K562 (cell line): ENCODE measurements around the gene RECK. TPM values are rescaled to one million over a fixed set of nuclear protein-coding genes. Genes with fewer than 3 reads are reported as not detected.

Experiments
- ATAC-seq: fragments of 200-7000 bp; cut with Tn5 transposase; 3 replicates; pipeline ENCODE4 v1.9.1; 2020; ENCODE audit warnings: moderate library complexity
- BruUV-seq: library from RNA; stranded (reverse); fragments of 400-500 nt; replicated peaks from 2 replicates; lab custom pipeline; 2021; lab: Mats Ljungman, UMichigan
- CTCF ChIA-PET: fragments of 300-600 bp; formaldehyde crosslinking; extraction: SDS; loops from one replicate; lab custom pipeline; 2021; ENCODE audit warnings: low intra/inter-chr PET ratio; lab: Yijun Ruan, JAX
- POLR2A ChIA-PET: fragments of 300-600, 350-650 bp; sonication (Branson Sonifier 250); formaldehyde crosslinking; extraction: SDS; loops from one replicate; lab custom pipeline; 2021; ENCODE audit warnings: antibody characterized with exemption, inconsistent platforms; lab: Yijun Ruan, JAX
- DNase-seq, 4 experiments: peaks; one replicate each; pipeline versions ENCODE4 v3.0.0 to v3.0.0-alpha.2; 2011 to 2018; ENCODE audit warnings: low spot score in 3 of 4, mixed read lengths in 3 of 4; ENCODE audit errors: extremely low read depth in 1 of 4
- FAIRE-seq: peaks from 2 replicates; lab custom pipeline; 2011; peaks lifted over from hg19 to GRCh38; lab: Jason Lieb, UNC
- H2AFZ ChIP-seq: 2 replicates; pipeline ENCODE4 v1.6.0; 2011; ENCODE audit warnings: low read depth, low read length, control low read depth, inconsistent platforms
- H3K27ac ChIP-seq: fragments of 200-600 bp; 3 replicates; pipeline ENCODE4 v1.8.0; 2011; ENCODE audit warnings: low read depth, mild to moderate bottlenecking, control low read depth, inconsistent platforms, low read length, moderate library complexity, mixed read lengths; ENCODE audit errors: extremely low read depth
- H3K27me3 ChIP-seq, 2 experiments: fragments of 300-600 bp in 1 of 2; 2 replicates in 1 of 2; 3 replicates in 1 of 2; pipeline versions ENCODE4 v1.6.0 to v1.8.0; 2011; ENCODE audit warnings: inconsistent platforms in 2 of 2, low read length in 2 of 2, mild to moderate bottlenecking in 1 of 2, mixed read lengths in 1 of 2, moderate library complexity in 1 of 2; ENCODE audit not compliant: control insufficient read depth in 2 of 2, insufficient read depth in 2 of 2
- H3K36me3 ChIP-seq: fragments of 300-600 bp; 3 replicates; pipeline ENCODE4 v1.8.0; 2011; ENCODE audit warnings: mild to moderate bottlenecking, low read length, inconsistent platforms; ENCODE audit not compliant: control insufficient read depth, insufficient read depth
- H3K4me1 ChIP-seq, 2 experiments: fragments of 200-600 bp in 1 of 2; replicated peaks in 1 of 2; 2 replicates in 1 of 2; 3 replicates in 1 of 2; pipeline versions ENCODE4 v1.5.1 to v1.8.0; 2011; ENCODE audit warnings: inconsistent platforms in 2 of 2, low read length in 2 of 2, mild to moderate bottlenecking in 1 of 2, mixed read lengths in 1 of 2, moderate library complexity in 1 of 2; ENCODE audit not compliant: control insufficient read depth in 2 of 2, insufficient read depth in 2 of 2
- H3K4me2 ChIP-seq: 2 replicates; pipeline ENCODE4 v1.6.1; 2011; ENCODE audit warnings: low read length, control low read depth, inconsistent platforms, mixed read lengths; ENCODE audit not compliant: insufficient read depth
- H3K4me3 ChIP-seq: fragments of 200-600 bp; sonication (generic), shearing (Covaris generic); 2 replicates; pipeline ENCODE4 v1.5.1; 2016; ENCODE audit warnings: control low read depth, inconsistent platforms
- H3K79me2 ChIP-seq: fragments of 200-600 bp; 3 replicates; pipeline ENCODE4 v1.8.0; 2011; ENCODE audit warnings: low read length, inconsistent platforms; ENCODE audit not compliant: control insufficient read depth, insufficient read depth
- H3K9ac ChIP-seq, 2 experiments: 2 replicates each; pipeline versions ENCODE4 v1.6.0 to v1.6.1; 2011; ENCODE audit warnings: low read depth in 2 of 2, low read length in 2 of 2, control low read depth in 1 of 2, inconsistent platforms in 1 of 2, mild to moderate bottlenecking in 1 of 2, mixed read lengths in 1 of 2; ENCODE audit not compliant: insufficient read depth in 1 of 2
- H3K9me1 ChIP-seq: one replicate; pipeline ENCODE4 v1.6.0; 2011; ENCODE audit warnings: inconsistent platforms, mild to moderate bottlenecking, low read length, moderate library complexity; ENCODE audit not compliant: control insufficient read depth, insufficient read depth
- H3K9me3 ChIP-seq: replicated peaks from 2 replicates; pipeline ENCODE4 v1.5.1; 2011; ENCODE audit warnings: low read depth, low read length, inconsistent platforms; ENCODE audit not compliant: control insufficient read depth, insufficient read depth
- H4K20me1 ChIP-seq: replicated peaks from 2 replicates; pipeline ENCODE4 v1.6.1; 2011; ENCODE audit warnings: low read length, inconsistent platforms, mixed read lengths; ENCODE audit not compliant: control insufficient read depth, insufficient read depth
- ADNP ChIP-seq: fragments of 200-800 bp; sonication (Bioruptor generic); IDR thresholded peaks from 2 replicates; pipeline ENCODE4 v1.6.1; 2016; ENCODE audit warnings: missing genetic modification characterization, missing compliant biosample characterization
- ATF7 ChIP-seq: fragments of 450-650 bp; IDR thresholded peaks from 2 replicates; pipeline ENCODE4 v1.7.1; 2014; ENCODE audit warnings: mild to moderate bottlenecking, moderate library complexity
- EGR1 ChIP-seq: fragments of 450-650 bp; conservative IDR thresholded peaks from 2 replicates; pipeline ENCODE4 v1.6.1; 2017; ENCODE audit warnings: mild to moderate bottlenecking
- HNRNPL ChIP-seq: fragments of 200-400 bp; formaldehyde crosslinking; IDR thresholded peaks from 2 replicates; pipeline ENCODE4 v1.6.1; 2017; ENCODE audit warnings: low read depth, mild to moderate bottlenecking, low read length
- MCM7 ChIP-seq, 2 experiments: fragments of 450-650 bp; IDR thresholded peaks; 2 replicates each; pipeline ENCODE4 v1.6.1; 2016 to 2018
- MTA1 ChIP-seq: fragments of 450-650 bp; IDR thresholded peaks from 2 replicates; pipeline ENCODE4 v1.6.1; 2017; ENCODE audit warnings: borderline replicate concordance
- MYBL2 ChIP-seq, 2 experiments: fragments of 450-650 bp in 1 of 2; sonication (generic) in 1 of 2; formaldehyde crosslinking in 1 of 2; IDR thresholded peaks; 2 replicates each; pipeline versions ENCODE4 v1.6.1 to v1.8.1; 2017 to 2022; ENCODE audit warnings: borderline replicate concordance in 1 of 2, inconsistent platforms in 1 of 2, low read depth in 1 of 2, mild to moderate bottlenecking in 1 of 2, missing genetic modification reagents in 1 of 2, moderate library complexity in 1 of 2
- NEUROD1 ChIP-seq: fragments of 150-350 bp; IDR thresholded peaks from 2 replicates; pipeline ENCODE4 v1.6.1; 2014; ENCODE audit warnings: borderline replicate concordance, low read length, low read depth; ENCODE audit not compliant: partially characterized antibody
- NFRKB ChIP-seq: fragments of 450-650 bp; IDR thresholded peaks from 2 replicates; pipeline ENCODE4 v1.6.1; 2016; ENCODE audit warnings: low read depth
- RHOXF2B ChIP-seq: fragments of 250-450 bp; sonication (Bioruptor Pico); conservative IDR thresholded peaks from 2 replicates; pipeline ENCODE4 v1.5.1; 2021
- SMARCB1 ChIP-seq: IDR thresholded peaks from 2 replicates; pipeline ENCODE4 v1.6.1; 2011; ENCODE audit warnings: improper control_type of control experiment, low read depth; ENCODE audit not compliant: insufficient read length
- TSHZ1 ChIP-seq: fragments of 250-450 bp; sonication (Bioruptor Pico); IDR thresholded peaks from 2 replicates; pipeline ENCODE4 v1.4.0; 2020; ENCODE audit warnings: mild to moderate bottlenecking, moderate library complexity
- ZKSCAN8 ChIP-seq: fragments of 200-800 bp; sonication (Bioruptor generic); IDR thresholded peaks from 2 replicates; pipeline ENCODE4 v1.6.1; 2016; ENCODE audit warnings: missing genetic modification characterization, missing compliant biosample characterization
- ZNF3 ChIP-seq: fragments of 250-450 bp; sonication (Bioruptor Pico); IDR thresholded peaks from 2 replicates; pipeline ENCODE4 v1.5.0; 2021; ENCODE audit warnings: mild to moderate bottlenecking, moderate library complexity
- ZNF77 ChIP-seq: fragments of 250-450 bp; sonication (Bioruptor Pico); IDR thresholded peaks from 2 replicates; pipeline ENCODE4 v1.5.0; 2020
- WGBS: fragments of 100-300 bp; shearing (Covaris generic); methylation state at CpG from one replicate; pipeline ENCODE4 v1.1.6; 2016; ENCODE audit warnings: low coverage, mixed read lengths; ENCODE audit not compliant: insufficient coverage; ENCODE audit errors: missing lambda C conversion rate; 5-methylcytosine and 5-hydroxymethylcytosine counted together
- in situ Hi-C: fragments of 300-500 bp; cut with MboI; formaldehyde crosslinking; loops from 4 replicates; pipeline ENCODE4 v1.15.0; 2018; ENCODE audit warnings: inconsistent platforms, mixed read lengths
- intact Hi-C: fragments of 100-400 bp; cut with micrococcal nuclease; formaldehyde crosslinking; loops from 2 replicates; pipeline ENCODE4 v1.14.2; 2022
- polyA plus RNA-seq, 8 experiments: library from polyadenylated mRNA; depleted of rRNA in 4 of 8; stranded (reverse) in 5 of 8; unstranded in 3 of 8; fragments of >200 nt; fragmentation: Nextera tagmentation in 2 of 8; fragmentation: Illumina TruSeq in 1 of 8; extraction: Ambion mirVana in 2 of 8; extraction: Trizol in 1 of 8; gene quantifications; 2 replicates each; pipeline versions ENCODE4 v1.2.1 to v1.2.3, GENCODE V29; 2011 to 2014; ENCODE audit warnings: inconsistent platforms in 1 of 8, missing spikeins in 1 of 8
- total RNA-seq, 7 experiments: library from RNA; depleted of rRNA in 6 of 7; stranded (reverse); fragments of >200 nt in 6 of 7; fragmentation: Illumina TruSeq in 2 of 7; extraction: Trizol in 2 of 7; gene quantifications; 2 replicates each; pipeline versions ENCODE4 v1.2.1 to v1.2.3, GENCODE V29; 2011 to 2021; ENCODE audit warnings: low replicate concordance in 1 of 7
- TF ChIP-seq, protein P1 (sequence below): fragments of 250-450 bp; sonication (Bioruptor Pico); IDR thresholded peaks from 2 replicates; pipeline ENCODE4 v1.8.0; 2021; ENCODE audit warnings: mild to moderate bottlenecking, moderate library complexity

The RECK gene
- total and polyA plus RNA-seq, 9 of the 15 experiments (the other 6 are each of a cell fraction or from before 2014, with no cell fraction given) = 0.04 to 0.36 (median 0.16) TPM

DNA sequence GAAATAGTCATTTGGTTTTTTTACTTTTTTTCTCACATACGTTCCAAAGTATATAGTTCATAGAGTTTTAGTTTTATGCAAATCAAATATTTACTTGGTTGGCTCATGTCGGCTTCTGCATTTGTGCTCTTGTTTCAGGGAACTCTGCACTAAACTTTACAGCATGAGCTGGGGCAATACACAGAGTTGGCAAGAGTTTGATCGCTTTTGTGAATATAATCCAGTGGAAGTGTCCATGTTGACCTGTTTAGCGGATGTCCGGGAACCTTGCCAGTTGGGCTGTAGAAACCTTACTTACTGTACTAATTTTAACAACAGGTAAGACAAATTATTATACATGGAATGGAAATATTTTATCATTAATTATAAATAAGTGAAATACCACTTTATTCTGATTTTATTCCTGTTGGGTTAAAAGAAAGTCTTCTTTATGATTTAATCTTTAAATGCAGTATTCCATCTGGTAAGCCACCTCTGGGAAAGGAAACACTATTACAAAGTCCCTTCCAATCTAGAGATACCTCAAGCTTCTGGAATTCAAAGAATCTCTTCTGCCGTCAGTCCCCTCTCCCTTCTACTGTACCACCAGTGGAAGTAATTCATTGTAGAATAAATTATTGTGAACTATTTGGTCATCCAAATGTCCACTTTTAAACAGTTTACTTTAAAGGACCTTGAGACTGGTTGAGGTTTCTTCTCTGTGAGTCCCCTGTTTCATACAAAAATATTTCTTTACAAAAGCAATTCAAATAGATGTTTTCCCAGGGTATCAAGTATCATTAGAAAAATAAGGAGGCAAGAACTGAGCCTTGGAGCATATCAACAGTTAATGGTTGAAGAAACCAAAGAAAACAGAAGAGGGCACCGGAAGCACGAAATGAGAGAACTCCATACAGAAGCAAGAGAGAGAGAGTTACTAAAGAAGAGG, 54.6 kb downstream of the RECK start:
- Histone ChIP-seq H2AFZ (no peak overlapping the region), H3K79me2 (no peaks in the 10 kb centered on the region), H3K27ac (no peak overlapping the region), H3K36me3 (no peaks in the 10 kb centered on the region), H3K4me2 (no peak overlapping the region), H3K27me3 (no peaks in the 10 kb centered on the region), H3K4me1 (no peaks in the 10 kb centered on the region), H3K9me3 (no peaks in the 10 kb centered on the region), H3K9ac (no peak overlapping the region), H3K9me1 (no peaks in the 10 kb centered on the region), H3K4me3 (no peak overlapping the region), H4K20me1 (no peaks in the 10 kb centered on the region)
- CTCF ChIA-PET = no interaction called here
- FAIRE-seq (no peak), ATAC-seq (no peak), DNase-seq (no peak)
- WGBS = 7% methylated on average over 8 of the region's 8 CpGs
- POLR2A ChIA-PET = no interaction called here
- TF ChIP-seq MYBL2 (IDR thresholded peaks at IDR 0.05; ENCODE audit: low read depth) = no peak
- no peak for TF ChIP-seq MYBL2 (CRISPR knock-in tag; IDR thresholded peaks at IDR 0.05; ENCODE audit: borderline replicate concordance)
- no peak for TF ChIP-seq ZNF77 (CRISPR knock-in tag)
- TF ChIP-seq, protein P1, sequence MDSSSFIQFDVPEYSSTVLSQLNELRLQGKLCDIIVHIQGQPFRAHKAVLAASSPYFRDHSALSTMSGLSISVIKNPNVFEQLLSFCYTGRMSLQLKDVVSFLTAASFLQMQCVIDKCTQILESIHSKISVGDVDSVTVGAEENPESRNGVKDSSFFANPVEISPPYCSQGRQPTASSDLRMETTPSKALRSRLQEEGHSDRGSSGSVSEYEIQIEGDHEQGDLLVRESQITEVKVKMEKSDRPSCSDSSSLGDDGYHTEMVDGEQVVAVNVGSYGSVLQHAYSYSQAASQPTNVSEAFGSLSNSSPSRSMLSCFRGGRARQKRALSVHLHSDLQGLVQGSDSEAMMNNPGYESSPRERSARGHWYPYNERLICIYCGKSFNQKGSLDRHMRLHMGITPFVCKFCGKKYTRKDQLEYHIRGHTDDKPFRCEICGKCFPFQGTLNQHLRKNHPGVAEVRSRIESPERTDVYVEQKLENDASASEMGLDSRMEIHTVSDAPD (CRISPR knock-in tag) = no peak
- no peak for TF ChIP-seq NEUROD1
- no peak for TF ChIP-seq MTA1
- no peak for TF ChIP-seq ADNP (tag)
- no peak for TF ChIP-seq RHOXF2B (CRISPR knock-in tag)
- no peak for TF ChIP-seq ATF7
- TF ChIP-seq EGR1 = no peak
- TF ChIP-seq SMARCB1 = no peak
- TF ChIP-seq TSHZ1 = no peak
- TF ChIP-seq ZNF3 (CRISPR knock-in tag) = no peak
- TF ChIP-seq HNRNPL = no peak
- no peak for TF ChIP-seq ZKSCAN8 (CRISPR knock-in tag)
- no peak for TF ChIP-seq MCM7 (IDR thresholded peaks at IDR 0.05)
- TF ChIP-seq NFRKB = no peak
- no TSS peak for BruUV-seq
- intact Hi-C loops = no loop called here
- in situ Hi-C loops = no loop called here
